Transverse colon (tissue), 4 donors: ENCODE measurements around the gene EXOC3L4. TPM values are rescaled to one million over a fixed set of nuclear protein-coding genes. Genes with fewer than 3 reads are reported as not detected.

Experiments used
- DNase-seq: peaks from one replicate; pipeline ENCODE4 v3.0.0-alpha.2; 2019
- H3K27ac ChIP-seq, 4 donors: fragments of 200-600 bp; sonication (generic); 2 replicates each; pipeline ENCODE4 v1.5.1; 2016 to 2018; ENCODE audit warnings: inconsistent platforms in 4 of 4
- H3K27me3 ChIP-seq: fragments of 200-600 bp; sonication (generic); 2 replicates; pipeline ENCODE4 v1.5.1; 2017; ENCODE audit warnings: inconsistent platforms
- H3K36me3 ChIP-seq, 4 donors: fragments of 200-600 bp; sonication (generic); 2 replicates each; pipeline ENCODE4 v1.5.1; 2017 to 2019; ENCODE audit warnings: inconsistent platforms in 4 of 4
- H3K4me1 ChIP-seq, 4 donors: fragments of 200-600 bp; sonication (generic); 2 replicates each; pipeline ENCODE4 v1.5.1; 2017 to 2020; ENCODE audit warnings: inconsistent platforms in 4 of 4
- H3K4me3 ChIP-seq, 4 donors: fragments of 200-600 bp; sonication (generic); 1 replicate in 1 of 4; 2 replicates in 3 of 4; pipeline versions ENCODE4 v1.5.1 to v1.6.1; 2017 to 2019; ENCODE audit warnings: inconsistent platforms in 4 of 4
- H3K9me3 ChIP-seq, 2 donors: fragments of 200-600 bp; sonication (generic); 2 replicates each; pipeline ENCODE4 v1.5.1; 2017 to 2019; ENCODE audit warnings: inconsistent platforms in 2 of 2
- CTCF ChIP-seq, 5 experiments: fragments of 200-600 bp in 3 of 5; fragments of 450-650 bp in 2 of 5; sonication (generic) in 3 of 5; IDR thresholded peaks; 1 replicate in 2 of 5; 2 replicates in 3 of 5; pipeline ENCODE4 v1.5.1; 2016 to 2017; ENCODE audit warnings: antibody characterized with exemption in 5 of 5, inconsistent platforms in 3 of 5, mild to moderate bottlenecking in 2 of 5, moderate library complexity in 1 of 5
- EP300 ChIP-seq: sonication (generic); formaldehyde crosslinking; IDR thresholded peaks from one replicate; pipeline ENCODE4 v1.6.1; 2017; ENCODE audit warnings: antibody characterized with exemption, low read depth
- POLR2A ChIP-seq: fragments of 450-650 bp; IDR thresholded peaks from one replicate; pipeline ENCODE4 v1.6.1; 2016; ENCODE audit warnings: antibody characterized with exemption, mild to moderate bottlenecking, moderate library complexity
- POLR2AphosphoS5 ChIP-seq, 3 donors: sonication (generic); formaldehyde crosslinking; IDR thresholded peaks; one replicate each; pipeline ENCODE4 v1.6.1; 2016; ENCODE audit warnings: antibody characterized with exemption in 3 of 3
- WGBS, 2 donors: methylation state at CpG; one replicate each; pipeline ENCODE4 v1.1.5; 2018; ENCODE audit warnings: low coverage in 1 of 2; 5-methylcytosine and 5-hydroxymethylcytosine counted together
- in situ Hi-C, 4 donors: fragments of 200-750 bp; cut with MboI; loops; one replicate each; pipeline versions ENCODE4 v1.15.0 to v1.15.1; 2017; ENCODE audit warnings: low sequenced_read_pairs in 3 of 4, low pct_ligation_motif_present in 1 of 4, low pct_unique_long_range_greater_than_20kb in 1 of 4
- intact Hi-C: fragments of 100-400 bp; cut with DNase I; formaldehyde crosslinking; loops from one replicate; pipeline ENCODE4 v1.15.1; 2023; ENCODE audit warnings: low total_unique reads
- total RNA-seq, 4 donors: library from RNA; depleted of rRNA; stranded (reverse); fragments of >200 nt; gene quantifications; one replicate each; pipeline ENCODE4 v1.1.0, GENCODE V29; 2016

EXOC3L4 gene
- total RNA-seq, 4 donors from 2014 or later, result 15.2 to 49.0 (median 30.3) TPM

GRCh38 chr14:103110681-103111231 lies 16.2 kb downstream of the EXOC3L4 start:
- Histone ChIP-seq H3K27ac (peak overlapping the region; percentile 60 to 78 (median 66)), H3K36me3 (no peaks in the 10 kb centered on the region), H3K4me3 (no peak overlapping the region), H3K27me3 (no peaks in the 10 kb centered on the region), H3K9me3 (no peaks in the 10 kb centered on the region), H3K4me1 (peaks cover 4 to 53% (median 26%) of the 10 kb centered on the region in 4 donors)
- DNase-seq, result peak; percentile 67
- in situ Hi-C loops (no loop called here), intact Hi-C loops (no loop called here)
- TF ChIP-seq CTCF (IDR thresholded peaks at IDR 0.05) (no peak), EP300 (no peak), POLR2AphosphoS5 (IDR thresholded peaks at IDR 0.05) (no peak), POLR2A (no peak)
- 72% methylated on average over 12 of the region's 14 CpGs; no CpG with 5 or more reads in 1 of the 2 donors for WGBS, 2 donors

- H3K4me3 ChIP-seq, result no peak overlapping the region
- no peaks in the 10 kb centered on the region for H3K9me3 ChIP-seq
- no peak for TF ChIP-seq CTCF (IDR thresholded peaks at IDR 0.05)
- no peak for TF ChIP-seq EP300
- TF ChIP-seq POLR2A, result no peak
- no peak for TF ChIP-seq POLR2AphosphoS5 (IDR thresholded peaks at IDR 0.05)
- peak overlapping the region; percentile 60 to 78 (median 66) for H3K27ac ChIP-seq
- WGBS, 2 donors, result 74% methylated on average over 5 of the region's 6 CpGs; no CpG with 5 or more reads in 1 of the 2 donors
- no peaks in the 10 kb centered on the region for H3K36me3 ChIP-seq
- no peaks in the 10 kb centered on the region for H3K27me3 ChIP-seq
- intact Hi-C loops, result no loop called here
- DNase-seq, result no peak
- peaks cover 4 to 53% (median 26%) of the 10 kb centered on the region in 4 donors for H3K4me1 ChIP-seq
- in situ Hi-C loops, result no loop called here
Measured at GRCh38 chr14:103111232-103111868, 16.8 kb downstream of the EXOC3L4 start.

- peak overlapping the region in 1 of 4 donors; percentile 78 for H3K27ac ChIP-seq
- in situ Hi-C loops, result no loop called here
- DNase-seq, result no peak
Measured at GRCh38 chr14:103112400-103113243, 18.1 kb downstream of the EXOC3L4 start.

More at GRCh38 chr14:103112400-103113243, 18.1 kb downstream of the EXOC3L4 start:
- Histone ChIP-seq H3K27me3 (no peaks in the 10 kb centered on the region), H3K4me1 (peaks cover 4 to 53% (median 26%) of the 10 kb centered on the region in 4 donors), H3K4me3 (no peak overlapping the region), H3K9me3 (no peaks in the 10 kb centered on the region), H3K36me3 (no peaks in the 10 kb centered on the region)
- intact Hi-C loops, result no loop called here
- no peak for TF ChIP-seq POLR2A
- no peak for TF ChIP-seq CTCF (IDR thresholded peaks at IDR 0.05)
- TF ChIP-seq POLR2AphosphoS5 (IDR thresholded peaks at IDR 0.05), result no peak
- no peak for TF ChIP-seq EP300
- WGBS, 2 donors, result 67% methylated on average over 11 of the region's 11 CpGs; no CpG with 5 or more reads in 1 of the 2 donors
